ENCODE measurements around the gene ATXN7L2.

DNA sequence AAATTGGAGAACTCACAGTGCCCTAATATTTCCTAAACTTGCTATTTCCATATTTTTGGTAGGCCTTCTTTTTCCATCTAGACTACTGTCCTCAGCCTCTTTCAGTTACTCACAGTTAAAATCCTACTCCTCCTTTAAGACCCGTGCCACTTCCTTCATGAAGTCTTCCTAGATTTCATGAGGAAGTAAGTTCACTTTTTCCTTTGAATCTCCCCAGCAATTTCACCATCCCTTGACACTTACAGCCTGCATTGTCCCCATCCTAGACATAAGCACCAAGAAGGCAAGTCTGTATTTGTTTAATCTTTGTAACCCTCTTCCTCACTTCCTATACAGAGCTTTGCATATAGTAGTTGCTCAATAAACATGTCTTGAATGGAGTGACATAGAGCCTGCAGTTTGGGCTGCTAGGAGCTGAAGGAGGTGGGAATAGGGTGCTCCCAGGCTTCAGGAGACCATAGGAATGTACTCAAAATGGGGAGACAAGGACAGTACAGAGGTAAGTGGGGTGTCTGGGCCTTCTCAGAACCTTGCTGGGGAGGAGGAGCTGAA is 50.7 kb downstream of the ATXN7L2 start:
- TF ChIP-seq, protein P1, sequence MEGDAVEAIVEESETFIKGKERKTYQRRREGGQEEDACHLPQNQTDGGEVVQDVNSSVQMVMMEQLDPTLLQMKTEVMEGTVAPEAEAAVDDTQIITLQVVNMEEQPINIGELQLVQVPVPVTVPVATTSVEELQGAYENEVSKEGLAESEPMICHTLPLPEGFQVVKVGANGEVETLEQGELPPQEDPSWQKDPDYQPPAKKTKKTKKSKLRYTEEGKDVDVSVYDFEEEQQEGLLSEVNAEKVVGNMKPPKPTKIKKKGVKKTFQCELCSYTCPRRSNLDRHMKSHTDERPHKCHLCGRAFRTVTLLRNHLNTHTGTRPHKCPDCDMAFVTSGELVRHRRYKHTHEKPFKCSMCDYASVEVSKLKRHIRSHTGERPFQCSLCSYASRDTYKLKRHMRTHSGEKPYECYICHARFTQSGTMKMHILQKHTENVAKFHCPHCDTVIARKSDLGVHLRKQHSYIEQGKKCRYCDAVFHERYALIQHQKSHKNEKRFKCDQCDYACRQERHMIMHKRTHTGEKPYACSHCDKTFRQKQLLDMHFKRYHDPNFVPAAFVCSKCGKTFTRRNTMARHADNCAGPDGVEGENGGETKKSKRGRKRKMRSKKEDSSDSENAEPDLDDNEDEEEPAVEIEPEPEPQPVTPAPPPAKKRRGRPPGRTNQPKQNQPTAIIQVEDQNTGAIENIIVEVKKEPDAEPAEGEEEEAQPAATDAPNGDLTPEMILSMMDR (IDR thresholded peaks at IDR 0.05), result no peak
- TF ChIP-seq POLR2A (IDR thresholded peaks at IDR 0.05), result no peak
